Stimulated activated CD8-positive, alpha-beta memory T cell treated with anti-CD3 and anti-CD28 coated beads, Interleukin-4, amount 100 ng/mL, for 24 hours (primary cell): ENCODE measurements around the gene SRRD.
"Not testable (repeated sequence)": the region's sequence is repeated elsewhere in the genome, so short reads cannot be mapped to it uniquely, and the experiment has no call there.

ENCODE experiments used
- DNase-seq: peaks from one replicate; pipeline ENCODE4 v3.0.0-alpha.2; 2020; ENCODE audit warnings: low read depth

Gene SRRD

GRCh38 chr22:26483439-26484359 is at the start of gene SRRD, which contains the start of gene HPS4:
Gene SRRD, plus strand, starts transcription at chr22:26483877. Its CDS starts 14 bp downstream, at chr22:26483891.
Gene HPS4, minus strand, starts transcription at chr22:26483783. Its CDS starts 2,021 bp downstream, at chr22:26481762.
- peak; percentile 88 for DNase-seq

- no peak for DNase-seq
Observed at GRCh38 chr22:26435327-26436093, 48.2 kb upstream of the SRRD start.

GRCh38 chr22:26436903-26437515 is 46.7 kb upstream of the SRRD start:
- DNase-seq, result no peak

GRCh38 chr22:26437694-26438392 is 45.8 kb upstream of the SRRD start:
- DNase-seq, result no peak

GRCh38 chr22:26438776-26439175 is 44.9 kb upstream of the SRRD start:
- not testable (repeated sequence) for DNase-seq

- DNase-seq, result no peak
Observed at GRCh38 chr22:26439559-26439958, 44.1 kb upstream of the SRRD start.

GRCh38 chr22:26442086-26442756 is 41.5 kb upstream of the SRRD start:
- DNase-seq, result no peak

- DNase-seq, result no peak
Observed at GRCh38 chr22:26443901-26444690, 39.6 kb upstream of the SRRD start.

GRCh38 chr22:26444777-26445176 is 38.9 kb upstream of the SRRD start:
- no peak for DNase-seq

- no peak for DNase-seq
Observed at GRCh38 chr22:26445577-26446275, 38.0 kb upstream of the SRRD start.

GRCh38 chr22:26446808-26447515 is 36.7 kb upstream of the SRRD start:
- DNase-seq, result no peak

- DNase-seq, result no peak
Observed at GRCh38 chr22:26447584-26448329, 35.9 kb upstream of the SRRD start.

- no peak for DNase-seq
Observed at GRCh38 chr22:26448334-26448733, 35.3 kb upstream of the SRRD start.

GRCh38 chr22:26448941-26449340 is 34.7 kb upstream of the SRRD start:
- DNase-seq, result no peak

GRCh38 chr22:26450453-26451185 is 33.1 kb upstream of the SRRD start:
- DNase-seq, result no peak

GRCh38 chr22:26452236-26453016 is 31.3 kb upstream of the SRRD start:
- DNase-seq, result no peak

GRCh38 chr22:26453216-26453615 is 30.5 kb upstream of the SRRD start:
- no peak for DNase-seq
